Measurements from ENCODE around the gene DNAJA3. TPM values are rescaled to one million over a fixed set of nuclear protein-coding genes. Genes with fewer than 3 reads are reported as not detected.

The DNAJA3 gene
- total and polyA plus RNA-seq, 7 donors: 68.0 to 110 (median 81.9) TPM

GRCh38 chr16:4395055-4395726, 30.5 kb upstream of the DNAJA3 start:
- Histone ChIP-seq H3K36me3 (ENCODE audit: insufficient read depth in 1 of 2, low read depth in 1 of 2) (peaks cover 0 to 14% of the 10 kb centered on the region in 2 donors), H3K27me3 (ENCODE audit: insufficient read depth in 3 of 3, low read length in 2 of 3) (no peaks in the 10 kb centered on the region), H3K4me3 (no peak overlapping the region), H3K9me3 (no peaks in the 10 kb centered on the region), H3K4me1 (peaks cover 3% of the 10 kb centered on the region), H3K27ac (no peak overlapping the region)
- no peak for DNase-seq
- no peak for TF ChIP-seq CTCF (IDR thresholded peaks at IDR 0.05)
- no peak for ATAC-seq
- intact Hi-C loops (cut with DNase I): no loop called here
- 83 to 86% (median 84%) methylated on average over 9 of the region's 9 CpGs for WGBS, 3 donors

DNA sequence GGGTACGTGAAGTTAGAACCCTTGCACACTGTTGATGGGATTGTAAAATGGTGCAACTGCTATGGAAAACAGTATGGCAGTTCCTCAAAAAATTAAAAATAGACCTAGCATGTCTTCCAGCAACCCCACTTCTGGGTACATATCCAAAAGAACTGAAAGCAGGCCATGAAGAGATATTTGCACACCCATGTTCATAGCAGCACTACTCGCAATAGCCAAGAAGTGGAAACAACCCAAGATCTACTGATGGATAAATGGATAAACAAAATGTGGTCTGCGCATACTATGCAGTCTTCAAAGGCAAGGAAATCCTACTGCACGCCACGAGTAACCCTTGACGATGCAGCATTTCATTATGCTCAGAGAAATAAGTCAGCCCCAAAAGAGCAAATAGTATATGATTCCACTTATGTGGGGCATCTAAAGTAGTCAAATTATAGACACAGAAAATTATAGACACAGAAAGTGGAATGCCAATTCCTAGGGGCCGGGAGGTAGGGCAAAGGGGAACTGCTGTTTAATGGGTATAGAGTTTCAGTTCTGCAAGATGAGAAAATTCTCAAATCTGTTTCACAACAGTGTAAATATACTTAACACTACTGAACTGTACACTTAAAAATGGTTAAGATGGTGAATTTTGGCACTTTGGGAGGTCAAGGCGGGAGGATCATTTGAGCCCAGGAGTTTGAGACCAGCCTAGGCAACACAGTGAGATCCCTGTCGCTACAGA, 26.5 kb upstream of the DNAJA3 start:
- DNase-seq (no peak), ATAC-seq (no peak)
- no peak for TF ChIP-seq CTCF (IDR thresholded peaks at IDR 0.05)
- H3K27me3 ChIP-seq (ENCODE audit: insufficient read depth in 3 of 3, low read length in 2 of 3): no peaks in the 10 kb centered on the region
- 87 to 94% (median 88%) methylated on average over 9 of the region's 9 CpGs for WGBS, 3 donors
- no peak overlapping the region for H3K4me3 ChIP-seq
- intact Hi-C loops (cut with DNase I): no loop called here
- H3K9me3 ChIP-seq: no peaks in the 10 kb centered on the region
- H3K4me1 ChIP-seq: peaks cover 3% of the 10 kb centered on the region
- H3K36me3 ChIP-seq (ENCODE audit: insufficient read depth in 1 of 2, low read depth in 1 of 2): peaks cover 0 to 14% of the 10 kb centered on the region in 2 donors
- H3K27ac ChIP-seq: no peak overlapping the region

- no peaks in the 10 kb centered on the region for H3K9me3 ChIP-seq
- no peak overlapping the region for H3K4me3 ChIP-seq
- H3K27me3 ChIP-seq (ENCODE audit: insufficient read depth in 3 of 3, low read length in 2 of 3): no peaks in the 10 kb centered on the region
- H3K27ac ChIP-seq: no peak overlapping the region
- ATAC-seq (no peak), DNase-seq (no peak)
- no peak for TF ChIP-seq CTCF (IDR thresholded peaks at IDR 0.05)
- peaks cover 3% of the 10 kb centered on the region for H3K4me1 ChIP-seq
- H3K36me3 ChIP-seq (ENCODE audit: insufficient read depth in 1 of 2, low read depth in 1 of 2): peaks cover 0 to 15% of the 10 kb centered on the region in 2 donors
- intact Hi-C loops (cut with DNase I): loop anchor here (10.0 kb wide), 2 partner anchors 106 to 116 kb away; no protein-coding TSS in a partner anchor
- 93 to 94% (median 94%) methylated on average over 12 of the region's 12 CpGs for WGBS, 3 donors
Measured at GRCh38 chr16:4401094-4401501, 24.6 kb upstream of the DNAJA3 start.

DNA sequence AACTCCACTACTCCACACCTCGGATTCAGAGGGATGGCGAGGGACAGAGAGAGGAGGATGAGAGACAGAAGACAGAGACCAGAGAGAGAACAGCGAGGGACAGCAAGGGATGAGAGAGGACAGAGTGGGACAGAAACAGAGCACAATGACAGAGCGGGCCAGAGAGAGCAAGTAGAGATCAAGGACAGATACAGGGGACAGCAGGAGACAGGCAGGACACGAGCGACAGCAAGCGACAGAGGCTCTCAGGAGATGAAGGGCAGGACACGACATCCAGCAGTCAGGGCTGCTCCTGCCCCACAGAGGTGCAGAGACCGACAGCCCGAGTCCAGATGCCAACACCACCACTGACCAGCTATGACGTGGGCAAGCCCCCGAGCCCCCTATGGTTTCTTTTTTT, 24.2 kb upstream of the DNAJA3 start:
- WGBS, 3 donors: 94 to 99% (median 97%) methylated on average over 12 of the region's 12 CpGs
- no peak for DNase-seq
- H3K9me3 ChIP-seq: no peaks in the 10 kb centered on the region
- ATAC-seq: no peak
- H3K4me3 ChIP-seq: no peak overlapping the region
- TF ChIP-seq CTCF (IDR thresholded peaks at IDR 0.05): no peak
- no peak overlapping the region for H3K27ac ChIP-seq
- intact Hi-C loops (cut with DNase I): loop anchor here (10.0 kb wide), 2 partner anchors 107 to 117 kb away; no protein-coding TSS in a partner anchor
- H3K27me3 ChIP-seq (ENCODE audit: insufficient read depth in 3 of 3, low read length in 2 of 3): no peaks in the 10 kb centered on the region
- peaks cover 0 to 19% of the 10 kb centered on the region in 2 donors for H3K36me3 ChIP-seq (ENCODE audit: insufficient read depth in 1 of 2, low read depth in 1 of 2)
- H3K4me1 ChIP-seq: peaks cover 3% of the 10 kb centered on the region

Measured in psoas muscle (tissue), 8 donors.